ENCODE results near the gene SOX2.
"Not testable (repeated sequence)": the region's sequence is repeated elsewhere in the genome, so short reads cannot be mapped to it uniquely, and the experiment has no call there.

Gene SOX2

DNA sequence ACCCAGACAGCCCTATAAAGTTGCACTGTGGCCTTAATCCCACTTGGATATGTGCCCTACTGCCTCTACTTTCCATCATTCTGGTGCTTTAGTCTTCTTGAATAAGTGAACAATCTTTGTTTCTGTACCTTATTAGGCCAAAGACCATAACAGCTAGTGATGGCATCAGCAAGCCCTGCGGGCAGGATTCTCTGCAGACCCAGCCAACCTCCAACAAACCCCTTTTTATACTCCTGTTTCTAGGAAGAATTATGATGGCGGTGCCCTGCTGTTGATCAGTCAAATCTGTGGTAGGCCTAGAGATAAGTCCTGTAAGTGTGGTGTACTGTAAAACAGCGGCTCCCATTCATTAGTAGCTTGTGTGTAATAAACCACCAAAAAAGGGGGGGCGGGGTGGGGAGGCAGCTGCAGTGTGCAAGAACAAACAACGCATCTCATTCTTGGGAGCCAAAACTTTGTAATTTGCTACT is 40.5 kb downstream of the SOX2 start:
- DNase-seq (ENCODE audit: insufficient read length, low spot score) (no peak), FAIRE-seq (no peak)
- TF ChIP-seq PAX5 (IDR thresholded peaks at IDR 0.05; ENCODE audit: insufficient read depth, low read length, severe bottlenecking) (no peak), TAF1 (IDR thresholded peaks at IDR 0.05; ENCODE audit: low read depth, low read length) (no peak), SPI1 (IDR thresholded peaks at IDR 0.05; ENCODE audit: low read depth, low read length) (no peak), POLR2A (IDR thresholded peaks at IDR 0.05; ENCODE audit: low read depth, low read length) (no peak), POLR2AphosphoS5 (IDR thresholded peaks at IDR 0.05; ENCODE audit: low read depth, low read length) (no peak), POU2F2 (IDR thresholded peaks at IDR 0.05; ENCODE audit: low read depth, low read length) (no peak)

DNA sequence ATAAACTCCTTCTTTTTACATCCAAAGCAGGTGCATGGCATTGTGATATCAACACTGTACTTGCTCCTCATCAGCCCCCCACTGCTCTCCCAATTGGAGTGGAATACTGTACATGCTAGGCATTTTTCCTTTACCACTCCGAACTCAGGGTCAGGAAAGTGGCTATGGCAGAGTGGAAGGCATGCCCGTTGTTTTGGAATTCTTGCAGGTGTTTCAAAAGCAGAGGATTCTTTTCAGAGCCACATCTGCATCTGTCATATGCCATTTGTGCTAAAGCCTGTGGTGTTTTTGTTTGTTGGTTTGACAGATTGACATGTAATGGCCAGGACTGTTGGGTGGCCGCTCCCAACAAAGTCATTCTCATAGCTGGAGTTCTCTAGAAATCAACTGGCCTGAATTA is 41.7 kb downstream of the SOX2 start:
- FAIRE-seq (no peak), DNase-seq (ENCODE audit: insufficient read length, low spot score) (no peak)
- TF ChIP-seq TAF1 (IDR thresholded peaks at IDR 0.05; ENCODE audit: low read depth, low read length) (no peak), POLR2A (IDR thresholded peaks at IDR 0.05; ENCODE audit: low read depth, low read length) (no peak)

DNA sequence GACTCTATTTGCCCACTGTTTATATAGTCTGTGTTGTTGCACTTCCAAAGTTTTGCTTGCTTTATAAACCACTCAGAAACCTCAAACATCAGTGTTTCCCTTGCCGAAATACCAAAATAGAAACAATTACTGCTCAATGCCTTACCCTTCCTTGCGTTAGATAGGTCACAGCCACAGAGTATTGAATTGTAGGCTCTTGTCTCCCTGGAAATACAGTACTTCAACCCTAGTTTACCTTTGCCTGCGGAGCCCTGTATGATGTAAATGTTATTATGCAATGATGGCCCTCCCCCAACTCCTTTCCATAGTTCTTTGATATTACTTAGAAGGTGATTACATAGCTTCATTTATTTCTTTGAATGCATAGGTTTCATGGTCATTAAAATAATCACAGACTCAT is 44.2 kb downstream of the SOX2 start:
- no peak for DNase-seq (ENCODE audit: insufficient read length, low spot score)
- FAIRE-seq, result no peak
- TF ChIP-seq PAX5 (IDR thresholded peaks at IDR 0.05; ENCODE audit: insufficient read depth, low read length, severe bottlenecking) (no peak), TAF1 (IDR thresholded peaks at IDR 0.05; ENCODE audit: low read depth, low read length) (no peak), POLR2A (IDR thresholded peaks at IDR 0.05; ENCODE audit: low read depth, low read length) (no peak), SPI1 (IDR thresholded peaks at IDR 0.05; ENCODE audit: low read depth, low read length) (no peak), POU2F2 (IDR thresholded peaks at IDR 0.05; ENCODE audit: low read depth, low read length) (no peak), POLR2AphosphoS5 (IDR thresholded peaks at IDR 0.05; ENCODE audit: low read depth, low read length) (no peak)

DNA sequence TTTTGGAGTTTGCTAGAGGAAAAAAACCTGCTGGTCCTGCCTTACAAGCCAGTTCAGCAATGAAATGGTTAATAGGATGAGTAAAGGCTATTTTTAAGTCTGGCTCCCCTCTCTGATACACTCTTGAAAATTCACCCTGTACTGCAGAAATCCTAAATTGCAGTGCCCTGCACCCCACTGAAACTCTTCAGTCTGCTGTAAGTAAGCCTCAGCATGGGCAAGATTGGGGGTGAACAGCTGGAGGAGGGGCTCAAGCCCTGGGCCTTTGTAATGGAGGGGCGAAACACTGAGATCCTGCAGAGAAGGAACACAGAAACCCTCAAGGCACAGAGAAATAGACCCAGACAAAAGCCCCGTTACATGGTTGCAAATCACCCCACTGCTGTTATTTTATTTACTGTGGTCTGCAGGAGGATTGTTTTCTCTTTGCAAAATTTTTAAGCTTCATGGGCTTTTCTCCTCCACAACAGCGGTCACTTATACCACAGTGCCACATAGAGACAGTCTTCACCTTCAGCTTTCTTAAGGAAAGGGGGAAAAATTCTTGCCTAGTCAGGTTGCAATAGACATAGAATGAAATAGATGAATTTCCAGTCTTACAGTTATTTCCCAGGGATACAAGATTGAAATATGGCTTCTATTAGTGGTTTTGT is 45.0 kb downstream of the SOX2 start:
- no peak for DNase-seq (ENCODE audit: insufficient read length, low spot score)
- TF ChIP-seq POU2F2 (IDR thresholded peaks at IDR 0.05; ENCODE audit: low read depth, low read length), result no peak
- TF ChIP-seq PAX5 (IDR thresholded peaks at IDR 0.05; ENCODE audit: insufficient read depth, low read length, severe bottlenecking), result no peak
- no peak for TF ChIP-seq SPI1 (IDR thresholded peaks at IDR 0.05; ENCODE audit: low read depth, low read length)
- FAIRE-seq, result no peak

DNA sequence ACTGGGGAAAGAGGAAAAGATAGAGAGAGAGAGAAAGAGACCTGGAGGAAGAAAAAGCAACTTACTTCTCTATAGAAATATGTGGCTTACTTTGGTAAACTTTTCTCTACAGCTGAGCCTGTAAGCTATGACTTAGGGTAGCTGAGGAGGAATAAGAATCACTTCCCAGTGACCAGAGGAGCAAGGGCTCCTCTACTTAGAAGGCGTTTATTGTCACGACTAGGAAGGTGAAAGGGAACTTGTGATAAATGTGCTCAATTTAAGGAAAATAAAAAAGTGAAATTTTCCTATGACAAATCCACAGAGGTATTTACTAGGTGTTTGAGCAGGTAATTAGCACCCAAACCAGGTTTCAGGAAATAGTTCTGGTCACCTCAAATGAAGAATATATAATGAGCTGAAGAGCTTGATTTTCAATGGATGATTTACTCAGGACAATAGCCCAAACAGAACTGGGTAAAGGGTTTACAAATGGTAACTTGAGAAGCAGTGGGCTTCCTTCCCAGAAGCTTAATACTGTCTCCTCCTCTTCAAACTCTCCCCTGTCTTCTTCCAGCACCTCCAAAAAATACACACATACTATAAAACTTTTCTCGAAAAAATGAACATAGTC is 46.1 kb downstream of the SOX2 start:
- FAIRE-seq, result no peak

GRCh38 chr3:181761906-181762305 is 50.2 kb downstream of the SOX2 start:
- FAIRE-seq (no peak), DNase-seq (ENCODE audit: insufficient read length, low spot score) (no peak)
- TF ChIP-seq POU2F2 (IDR thresholded peaks at IDR 0.05; ENCODE audit: low read depth, low read length), result no peak
- TF ChIP-seq PAX5 (IDR thresholded peaks at IDR 0.05; ENCODE audit: insufficient read depth, low read length, severe bottlenecking), result no peak
- TF ChIP-seq POLR2A (IDR thresholded peaks at IDR 0.05; ENCODE audit: low read depth, low read length), result no peak
- no peak for TF ChIP-seq POLR2AphosphoS5 (IDR thresholded peaks at IDR 0.05; ENCODE audit: low read depth, low read length)
- no peak for TF ChIP-seq TAF1 (IDR thresholded peaks at IDR 0.05; ENCODE audit: low read depth, low read length)
- TF ChIP-seq SPI1 (IDR thresholded peaks at IDR 0.05; ENCODE audit: low read depth, low read length), result no peak

More for the DNA sequence above, 46.1 kb downstream of the SOX2 start:
- TF ChIP-seq POLR2AphosphoS5 (IDR thresholded peaks at IDR 0.05; ENCODE audit: low read depth, low read length), result no peak
- no peak for TF ChIP-seq SPI1 (IDR thresholded peaks at IDR 0.05; ENCODE audit: low read depth, low read length)
- no peak for TF ChIP-seq TAF1 (IDR thresholded peaks at IDR 0.05; ENCODE audit: low read depth, low read length)
- TF ChIP-seq POU2F2 (IDR thresholded peaks at IDR 0.05; ENCODE audit: low read depth, low read length), result no peak
- no peak for TF ChIP-seq PAX5 (IDR thresholded peaks at IDR 0.05; ENCODE audit: insufficient read depth, low read length, severe bottlenecking)
- no peak for TF ChIP-seq POLR2A (IDR thresholded peaks at IDR 0.05; ENCODE audit: low read depth, low read length)
- DNase-seq (ENCODE audit: insufficient read length, low spot score), result no peak

DNA sequence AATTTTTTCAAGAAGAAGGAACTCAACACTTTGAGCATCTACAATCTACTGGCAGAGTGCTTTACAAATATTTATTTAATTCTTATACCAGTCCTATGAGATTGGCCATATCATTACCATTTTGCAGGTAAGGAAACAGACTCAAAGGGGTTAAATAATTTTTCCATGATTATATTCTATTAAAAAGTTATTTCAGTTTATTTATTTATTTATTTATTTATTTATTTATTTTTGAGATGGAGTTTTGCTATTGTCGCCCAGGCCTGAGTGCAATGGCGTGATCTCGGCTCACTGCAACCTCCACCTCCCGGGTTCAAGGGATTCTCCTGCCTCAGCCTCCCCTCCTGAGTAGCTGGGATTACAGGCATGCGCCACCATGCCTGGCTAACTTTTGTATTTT is 52.3 kb downstream of the SOX2 start:
- DNase-seq (ENCODE audit: insufficient read length, low spot score); FAIRE-seq: not testable (repeated sequence)
